HL-60 (cell line): ENCODE measurements around the gene HEATR3.

Experiments
- DNase-seq, 2 experiments: peaks; one replicate each; pipeline ENCODE4 v3.0.0-alpha.2; 2010 to 2020; ENCODE audit warnings: low read depth in 1 of 2, low spot score in 1 of 2
- H3K27ac ChIP-seq: fragments of 250-450 bp; sonication (Bioruptor Pico); replicated peaks from 2 replicates; pipeline ENCODE4 v1.5.1; 2020; ENCODE audit warnings: mild to moderate bottlenecking, moderate library complexity
- H3K27me3 ChIP-seq: fragments of 250-450 bp; sonication (Bioruptor Pico); 2 replicates; pipeline ENCODE4 v1.5.1; 2021; ENCODE audit warnings: mild to moderate bottlenecking, moderate library complexity; ENCODE audit not compliant: insufficient read depth, poor library complexity, severe bottlenecking
- H3K4me3 ChIP-seq: replicated peaks from 2 replicates; pipeline ENCODE4 v1.5.1; 2011; ENCODE audit warnings: mild to moderate bottlenecking, control low read depth, low read length; ENCODE audit not compliant: insufficient read depth
- CTCF ChIP-seq: IDR thresholded peaks from one replicate; pipeline ENCODE4 v1.5.1; 2011; ENCODE audit warnings: low read length, control low read depth, inconsistent platforms; ENCODE audit not compliant: insufficient read depth
- GABPA ChIP-seq: IDR thresholded peaks from 2 replicates; pipeline ENCODE4 v1.6.1; 2012; ENCODE audit warnings: low read depth
- POLR2AphosphoS5 ChIP-seq: IDR thresholded peaks from 2 replicates; pipeline ENCODE4 v1.6.1; 2012; ENCODE audit warnings: low read depth
- REST ChIP-seq: IDR thresholded peaks from 2 replicates; pipeline ENCODE4 v1.6.1; 2012; ENCODE audit warnings: low read depth; ENCODE audit not compliant: insufficient replicate concordance
- SPI1 ChIP-seq: IDR thresholded peaks from 2 replicates; pipeline ENCODE4 v1.6.1; 2012; ENCODE audit warnings: low read depth, mild to moderate bottlenecking, borderline replicate concordance

Gene HEATR3

DNA sequence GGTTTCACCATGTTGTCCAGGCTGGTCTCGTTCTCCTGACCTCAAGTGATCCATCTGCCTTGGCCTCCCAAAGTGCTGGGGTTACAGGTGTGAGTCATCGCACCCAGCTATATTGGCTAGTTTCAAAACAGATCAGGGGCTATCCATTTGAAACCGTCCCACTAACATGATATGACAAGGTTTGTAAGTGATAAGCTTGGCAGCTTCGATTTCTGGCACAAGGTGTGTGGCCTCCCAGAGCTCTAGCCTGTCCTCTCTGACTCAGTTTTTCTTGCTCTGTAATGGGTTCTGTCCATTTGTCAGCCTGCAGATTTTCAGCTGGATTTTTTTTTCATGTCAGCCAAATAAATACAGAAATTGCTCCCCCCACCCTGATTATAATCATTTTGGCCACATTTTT, 55.5 kb downstream of the HEATR3 start:
- Histone ChIP-seq H3K27me3 (no peaks in the 10 kb centered on the region), H3K27ac (no peak overlapping the region), H3K4me3 (no peak overlapping the region)
- DNase-seq = no peak
- no peak for TF ChIP-seq CTCF
- TF ChIP-seq POLR2AphosphoS5 = no peak
- TF ChIP-seq SPI1 = no peak
- TF ChIP-seq GABPA = no peak
- TF ChIP-seq REST = no peak

GRCh38 chr16:50121721-50122445, 56.1 kb downstream of the HEATR3 start:
- no peak for DNase-seq
- H3K27ac ChIP-seq = no peak overlapping the region
- TF ChIP-seq GABPA = no peak
- TF ChIP-seq REST = no peak
- no peak for TF ChIP-seq SPI1
- TF ChIP-seq POLR2AphosphoS5 = no peak
- no peak overlapping the region for H3K4me3 ChIP-seq
- no peaks in the 10 kb centered on the region for H3K27me3 ChIP-seq

DNA sequence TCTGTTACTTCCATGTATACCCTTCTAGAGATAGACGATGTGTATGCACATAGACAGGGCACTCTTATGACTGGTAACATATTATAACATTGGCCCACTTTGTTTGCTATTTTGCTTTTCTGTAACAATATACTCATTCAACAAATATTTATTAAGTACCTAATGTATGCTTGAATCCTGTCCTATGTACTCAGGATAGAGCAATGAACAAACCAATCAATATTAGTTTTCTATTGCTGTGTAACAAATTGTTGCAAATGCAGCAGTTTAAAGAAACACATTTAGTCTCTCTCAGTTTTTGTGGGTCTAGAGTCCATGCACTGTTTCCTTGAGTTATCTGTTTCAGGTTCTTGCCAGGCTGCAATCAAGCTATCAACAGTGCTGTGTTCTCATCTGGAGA, 57.6 kb downstream of the HEATR3 start:
- no peak for TF ChIP-seq CTCF
- no peak for TF ChIP-seq REST
- no peak for TF ChIP-seq GABPA
- TF ChIP-seq POLR2AphosphoS5 = no peak
- no peak for TF ChIP-seq SPI1
- Histone ChIP-seq H3K27ac (no peak overlapping the region), H3K27me3 (no peaks in the 10 kb centered on the region), H3K4me3 (no peak overlapping the region)
- DNase-seq = no peak
